Activated CD8-positive, alpha-beta T cell treated with anti-CD3 and anti-CD28 coated beads, Interleukin-2, amount 10 ng/mL, durations not matched to agents 7 days and 5 days (primary cell): ENCODE results near the gene RBM12. TPM values are rescaled to one million over a fixed set of nuclear protein-coding genes. Genes with fewer than 3 reads are reported as not detected.

Experiments used
- ATAC-seq: fragments of 150-1000 bp; cut with Tn5 transposase; one replicate; pipeline ENCODE4 v1.10.0; 2021; ENCODE audit warnings: moderate library complexity
- CTCF ChIA-PET: fragments of 350-600 bp; sonication (Branson Sonifier 250); formaldehyde crosslinking; loops from one replicate; lab custom pipeline; 2021; ENCODE audit warnings: antibody characterized with exemption; lab: Charles Lee
- POLR2A ChIA-PET: fragments of 350-600 bp; sonication (Branson Sonifier 250); formaldehyde crosslinking; loops from one replicate; lab custom pipeline; 2021; ENCODE audit warnings: antibody characterized with exemption; lab: Charles Lee
- DNase-seq: peaks from one replicate; pipeline ENCODE4 v3.0.0-alpha.2; 2020
- H3K27ac Mint-ChIP-seq: one replicate; pipeline ENCODE4 v1.8.0; 2021; ENCODE audit warnings: mild to moderate bottlenecking, mixed read lengths
- H3K27me3 Mint-ChIP-seq: one replicate; pipeline ENCODE4 v1.8.0; 2021; ENCODE audit warnings: low read depth, mixed read lengths
- H3K36me3 Mint-ChIP-seq: one replicate; pipeline ENCODE4 v1.8.0; 2021; ENCODE audit warnings: low read depth, mixed read lengths
- H3K4me1 Mint-ChIP-seq: one replicate; pipeline ENCODE4 v1.8.0; 2021; ENCODE audit warnings: low read depth, mixed read lengths
- H3K4me3 Mint-ChIP-seq: one replicate; pipeline ENCODE4 v1.8.0; 2021; ENCODE audit warnings: mild to moderate bottlenecking, mixed read lengths
- H3K9me3 Mint-ChIP-seq: one replicate; pipeline ENCODE4 v1.8.0; 2022; ENCODE audit warnings: mixed read lengths; ENCODE audit not compliant: insufficient read depth
- total RNA-seq, 2 experiments: library from RNA; stranded (reverse); gene quantifications; one replicate each; pipeline ENCODE4 v1.2.3, GENCODE V29; 2021

The RBM12 gene
- total RNA-seq, 2 experiments from 2014 or later = 112 to 119 TPM

GRCh38 chr20:35603695-35604448, 60.8 kb downstream of the RBM12 start:
- H3K4me1 Mint-ChIP-seq = peaks cover 13% of the 10 kb centered on the region
- H3K9me3 Mint-ChIP-seq = no peaks in the 10 kb centered on the region
- ATAC-seq = no peak
- no peaks in the 10 kb centered on the region for H3K36me3 Mint-ChIP-seq
- ChIA-PET POLR2A (interaction anchor here (0.9 to 1.6 kb wide), 3 partner anchors 12 to 113 kb away, joined by 3 to 11 read pairs (median 5); partner anchors contain the start of gene SPAG4), CTCF (interaction anchor here (1.1 to 5.3 kb wide), 5 partner anchors 12 to 140 kb away, joined by 3 to 43 read pairs (median 5); partner anchors contain the start of gene SPAG4)
- DNase-seq = no peak
- peaks cover 39% of the 10 kb centered on the region for H3K27me3 Mint-ChIP-seq
- H3K27ac Mint-ChIP-seq = no peak overlapping the region
- no peak overlapping the region for H3K4me3 Mint-ChIP-seq

GRCh38 chr20:35602851-35603495, 61.7 kb downstream of the RBM12 start:
- H3K27me3 Mint-ChIP-seq = peaks cover 46% of the 10 kb centered on the region
- no peak overlapping the region for H3K27ac Mint-ChIP-seq
- ATAC-seq (no peak), DNase-seq (no peak)
- no peak overlapping the region for H3K4me3 Mint-ChIP-seq
- peaks cover 13% of the 10 kb centered on the region for H3K4me1 Mint-ChIP-seq
- no peaks in the 10 kb centered on the region for H3K36me3 Mint-ChIP-seq
- ChIA-PET POLR2A (interaction anchor here (0.6 to 1.6 kb wide), 3 partner anchors 13 to 112 kb away, joined by 3 to 11 read pairs (median 5); partner anchors contain the start of gene SPAG4), CTCF (interaction anchor here (5.3 kb wide), 1 partner anchor 17 kb away, joined by 43 read pairs; no protein-coding TSS in a partner anchor)
- no peaks in the 10 kb centered on the region for H3K9me3 Mint-ChIP-seq

DNA sequence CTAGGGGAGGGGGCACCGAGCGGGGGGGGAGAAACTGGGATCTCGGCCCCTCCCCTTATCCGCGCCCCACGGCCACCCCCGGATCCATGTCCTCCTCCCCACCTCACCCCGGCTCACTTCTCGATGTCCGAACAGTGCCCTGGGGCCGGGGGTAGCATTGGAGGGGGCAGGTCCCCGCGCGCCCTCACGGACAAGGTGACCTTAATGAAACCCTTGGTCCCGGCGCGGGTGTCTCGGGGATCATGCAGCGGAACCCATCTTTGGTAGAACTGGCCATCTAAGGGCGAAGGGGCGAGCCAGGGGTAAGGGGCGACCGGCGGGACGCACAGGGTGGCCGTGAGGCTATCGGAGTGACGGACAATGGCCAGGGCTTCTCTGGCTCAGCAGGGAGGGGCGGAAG, 62.7 kb downstream of the RBM12 start:
- no peak for DNase-seq
- H3K4me1 Mint-ChIP-seq = peaks cover 12% of the 10 kb centered on the region
- H3K4me3 Mint-ChIP-seq = no peak overlapping the region
- no peaks in the 10 kb centered on the region for H3K9me3 Mint-ChIP-seq
- peaks cover 56% of the 10 kb centered on the region for H3K27me3 Mint-ChIP-seq
- ChIA-PET POLR2A (interaction anchor here (0.6 kb wide), 1 partner anchor 68 kb away, joined by 3 read pairs; no protein-coding TSS in a partner anchor), CTCF (interaction anchor here (1.0 to 5.3 kb wide), 10 partner anchors 10 to 352 kb away, joined by 3 to 43 read pairs (median 5); partner anchors contain the start of genes CPNE1, NFS1, RBM12 and ROMO1)
- H3K27ac Mint-ChIP-seq = no peak overlapping the region
- H3K36me3 Mint-ChIP-seq = no peaks in the 10 kb centered on the region
- no peak for ATAC-seq

GRCh38 chr20:35600993-35601973, 63.4 kb downstream of the RBM12 start:
- peak overlapping the region; percentile 30 for H3K27ac Mint-ChIP-seq

GRCh38 chr20:35600176-35600992, 64.3 kb downstream of the RBM12 start:
- H3K9me3 Mint-ChIP-seq = no peaks in the 10 kb centered on the region
- peak overlapping the region; percentile 67 for H3K4me3 Mint-ChIP-seq
- POLR2A ChIA-PET = interaction anchor here (0.9 to 2.1 kb wide), 3 partner anchors 10 to 63 kb away, joined by 3 to 6 read pairs (median 4); partner anchors contain the start of gene SPAG4
- no peaks in the 10 kb centered on the region for H3K36me3 Mint-ChIP-seq
- peaks cover 10% of the 10 kb centered on the region for H3K4me1 Mint-ChIP-seq
- ATAC-seq (no peak), DNase-seq (no peak)
- CTCF ChIA-PET = interaction anchor here (0.9 to 5.3 kb wide), 7 partner anchors 9 to 354 kb away, joined by 3 to 43 read pairs (median 8); partner anchors contain the start of gene SCAND1
- H3K27ac Mint-ChIP-seq = no peak overlapping the region
- peaks cover 60% of the 10 kb centered on the region for H3K27me3 Mint-ChIP-seq

More at GRCh38 chr20:35600993-35601973, 63.4 kb downstream of the RBM12 start:
- H3K27me3 Mint-ChIP-seq = peaks cover 60% of the 10 kb centered on the region
- ATAC-seq (peak; percentile 93), DNase-seq (peak; percentile 82)
- H3K9me3 Mint-ChIP-seq = no peaks in the 10 kb centered on the region
- no peaks in the 10 kb centered on the region for H3K36me3 Mint-ChIP-seq
- CTCF ChIA-PET = interaction anchor here (0.7 to 5.3 kb wide), 15 partner anchors 9 to 392 kb away, joined by 3 to 43 read pairs (median 5); partner anchors contain the start of genes CPNE1, NFS1, RBM12 and ROMO1
- peak overlapping the region; percentile 67 for H3K4me3 Mint-ChIP-seq
- peaks cover 10% of the 10 kb centered on the region for H3K4me1 Mint-ChIP-seq
- POLR2A ChIA-PET = interaction anchor here (0.9 to 1.2 kb wide), 2 partner anchors 15 to 63 kb away, joined by 3 to 4 read pairs; partner anchors contain the start of gene SPAG4

GRCh38 chr20:35599776-35600120, 65.0 kb downstream of the RBM12 start:
- no peak overlapping the region for H3K27ac Mint-ChIP-seq
- H3K4me1 Mint-ChIP-seq = peaks cover 10% of the 10 kb centered on the region
- no peaks in the 10 kb centered on the region for H3K36me3 Mint-ChIP-seq
- no peaks in the 10 kb centered on the region for H3K9me3 Mint-ChIP-seq
- DNase-seq (no peak), ATAC-seq (no peak)
- ChIA-PET CTCF (interaction anchor here (2.1 kb wide), 1 partner anchor 136 kb away, joined by 9 read pairs; no protein-coding TSS in a partner anchor), POLR2A (interaction anchor here (1.4 to 2.1 kb wide), 2 partner anchors 11 to 109 kb away, joined by 5 to 6 read pairs; no protein-coding TSS in a partner anchor)
- H3K27me3 Mint-ChIP-seq = peaks cover 59% of the 10 kb centered on the region
- no peak overlapping the region for H3K4me3 Mint-ChIP-seq

Other genes with a start within 250 kb of the RBM12 start
- not detected for gene GDF5, start 226.7 kb downstream of the RBM12 start, total RNA-seq
- 10 to 100 TPM; 72.1 to 74.5 TPM for gene CEP250, start 209.3 kb downstream of the RBM12 start, total RNA-seq
- not detected for gene C20orf173, start 135.2 kb downstream of the RBM12 start, total RNA-seq
- 100 to 1,000 TPM; 114 to 122 TPM for gene ERGIC3, start 122.8 kb downstream of the RBM12 start, total RNA-seq
- 1 to 10 TPM; 2.6 to 5.0 TPM for gene SPAG4, start 49.1 kb downstream of the RBM12 start, total RNA-seq
- gene CPNE1, start within 50 bp of the RBM12 start, total RNA-seq = 100 to 1,000 TPM; 271 to 272 TPM
- 10 to 100 TPM; 32.7 to 34.7 TPM for gene NFS1, start 34.5 kb upstream of the RBM12 start, total RNA-seq
- 100 to 1,000 TPM; 134 to 143 TPM for gene ROMO1, start 34.5 kb upstream of the RBM12 start, total RNA-seq
- 100 to 1,000 TPM; 333 to 358 TPM for gene RBM39, start 77.4 kb upstream of the RBM12 start, total RNA-seq
- 10 to 100 TPM; 53.6 to 61.5 TPM for gene PHF20, start 107.1 kb upstream of the RBM12 start, total RNA-seq